Measurements from ENCODE around the gene SRPRB.
"Not testable (repeated sequence)": the region's sequence is repeated elsewhere in the genome, so short reads cannot be mapped to it uniquely, and the experiment has no call there.

Gene SRPRB

GRCh38 chr3:133776794-133777438 lies 28.7 kb upstream of the SRPRB start:
- H3K36me3 ChIP-seq, result no peaks in the 10 kb centered on the region
- H3K27me3 ChIP-seq (ENCODE audit: insufficient read depth, low read depth, severe bottlenecking), result no peaks in the 10 kb centered on the region
- H3K4me3 ChIP-seq (ENCODE audit: low read depth, low read length), result no peak overlapping the region
- no peak for DNase-seq
- H3K9me3 ChIP-seq (ENCODE audit: severe bottlenecking), result no peaks in the 10 kb centered on the region
- no peak overlapping the region for H3K27ac ChIP-seq
- TF ChIP-seq CTCF (IDR thresholded peaks at IDR 0.05; ENCODE audit: low read depth, low read length), result 0 out of 2 replicates have a peak, but pooled peaks have one; percentile 16

GRCh38 chr3:133777807-133778568 lies 27.6 kb upstream of the SRPRB start:
- no peak for TF ChIP-seq CTCF (IDR thresholded peaks at IDR 0.05; ENCODE audit: low read depth, low read length)
- no peak for DNase-seq

GRCh38 chr3:133779626-133780203 lies 25.9 kb upstream of the SRPRB start:
- H3K9me3 ChIP-seq (ENCODE audit: severe bottlenecking), result no peaks in the 10 kb centered on the region
- no peak overlapping the region for H3K4me3 ChIP-seq (ENCODE audit: low read depth, low read length)
- no peaks in the 10 kb centered on the region for H3K27me3 ChIP-seq (ENCODE audit: insufficient read depth, low read depth, severe bottlenecking)
- no peak for TF ChIP-seq CTCF (IDR thresholded peaks at IDR 0.05; ENCODE audit: low read depth, low read length)
- no peak overlapping the region for H3K27ac ChIP-seq
- no peak for DNase-seq
- H3K36me3 ChIP-seq, result no peaks in the 10 kb centered on the region

More at GRCh38 chr3:133777807-133778568, 27.6 kb upstream of the SRPRB start:
- Histone ChIP-seq H3K4me3 (ENCODE audit: low read depth, low read length) (no peak overlapping the region), H3K9me3 (ENCODE audit: severe bottlenecking) (no peaks in the 10 kb centered on the region), H3K27me3 (ENCODE audit: insufficient read depth, low read depth, severe bottlenecking) (no peaks in the 10 kb centered on the region), H3K27ac (no peak overlapping the region), H3K36me3 (no peaks in the 10 kb centered on the region)

GRCh38 chr3:133780756-133781155 lies 24.9 kb upstream of the SRPRB start:
- not testable (repeated sequence) for H3K9me3 ChIP-seq (ENCODE audit: severe bottlenecking); H3K4me3 ChIP-seq (ENCODE audit: low read depth, low read length); H3K36me3 ChIP-seq; H3K27me3 ChIP-seq (ENCODE audit: insufficient read depth, low read depth, severe bottlenecking); DNase-seq; H3K27ac ChIP-seq

- no peaks in the 10 kb centered on the region for H3K27me3 ChIP-seq (ENCODE audit: insufficient read depth, low read depth, severe bottlenecking)
Observed at GRCh38 chr3:133781570-133781969, 24.0 kb upstream of the SRPRB start.

More at GRCh38 chr3:133781570-133781969, 24.0 kb upstream of the SRPRB start:
- no peak for TF ChIP-seq CTCF (IDR thresholded peaks at IDR 0.05; ENCODE audit: low read depth, low read length)
- Histone ChIP-seq H3K36me3 (no peaks in the 10 kb centered on the region), H3K4me3 (ENCODE audit: low read depth, low read length) (no peak overlapping the region), H3K27ac (no peak overlapping the region), H3K9me3 (ENCODE audit: severe bottlenecking) (no peaks in the 10 kb centered on the region)
- no peak for DNase-seq

Data from WERI-Rb-1 (cell line).